Prostate gland (tissue), 2 donors: ENCODE data around the gene SH3PXD2A. TPM values are rescaled to one million over a fixed set of nuclear protein-coding genes. Genes with fewer than 3 reads are reported as not detected.

Experiments
- DNase-seq: peaks from one replicate; pipeline ENCODE4 v3.0.0-alpha.2; 2019; ENCODE audit warnings: low spot score
- H3K27ac ChIP-seq, 2 donors: fragments of 200-600 bp; sonication (generic); 2 replicates each; pipeline ENCODE4 v1.5.1; 2017 to 2019
- H3K27me3 ChIP-seq: fragments of 200-600 bp; sonication (generic); replicated peaks from 2 replicates; pipeline ENCODE4 v1.5.1; 2019; ENCODE audit not compliant: insufficient read depth
- H3K36me3 ChIP-seq, 2 donors: fragments of 200-600 bp; sonication (generic); 1 replicate in 1 of 2; 2 replicates in 1 of 2; pipeline versions ENCODE4 v1.5.1 to v1.8.1; 2017 to 2019
- H3K4me1 ChIP-seq: fragments of 200-600 bp; sonication (generic); replicated peaks from 2 replicates; pipeline ENCODE4 v1.5.1; 2019
- H3K4me3 ChIP-seq, 2 donors: fragments of 200-600 bp; sonication (generic); 2 replicates each; pipeline ENCODE4 v1.5.1; 2017 to 2019
- H3K9me3 ChIP-seq: fragments of 200-600 bp; sonication (generic); 2 replicates; pipeline ENCODE4 v1.5.1; 2017
- CTCF ChIP-seq, 4 experiments: fragments of 200-600 bp in 2 of 4; fragments of 450-650 bp in 2 of 4; sonication (generic) in 2 of 4; IDR thresholded peaks; 1 replicate in 3 of 4; 2 replicates in 1 of 4; pipeline ENCODE4 v1.5.1; 2016 to 2019; ENCODE audit warnings: antibody characterized with exemption in 4 of 4, mild to moderate bottlenecking in 2 of 4, moderate library complexity in 2 of 4
- POLR2A ChIP-seq: fragments of 450-650 bp; IDR thresholded peaks from one replicate; pipeline ENCODE4 v1.6.1; 2016; ENCODE audit warnings: antibody characterized with exemption, mild to moderate bottlenecking
- POLR2AphosphoS5 ChIP-seq: sonication (generic); formaldehyde crosslinking; IDR thresholded peaks from one replicate; pipeline ENCODE4 v1.6.1; 2017; ENCODE audit warnings: antibody characterized with exemption
- WGBS: methylation state at CpG from one replicate; pipeline ENCODE4 v1.1.5; 2018; 5-methylcytosine and 5-hydroxymethylcytosine counted together
- intact Hi-C: fragments of 100-400 bp; cut with DNase I; formaldehyde crosslinking; loops from one replicate; pipeline ENCODE4 v1.14.2; 2022
- total RNA-seq, 2 donors: library from RNA; depleted of rRNA; stranded (reverse); fragments of >200 nt; gene quantifications; one replicate each; pipeline ENCODE4 v1.1.0, GENCODE V29; 2016

Gene SH3PXD2A
- total RNA-seq, 2 donors from 2014 or later, result 14.2 to 26.4 TPM

DNA sequence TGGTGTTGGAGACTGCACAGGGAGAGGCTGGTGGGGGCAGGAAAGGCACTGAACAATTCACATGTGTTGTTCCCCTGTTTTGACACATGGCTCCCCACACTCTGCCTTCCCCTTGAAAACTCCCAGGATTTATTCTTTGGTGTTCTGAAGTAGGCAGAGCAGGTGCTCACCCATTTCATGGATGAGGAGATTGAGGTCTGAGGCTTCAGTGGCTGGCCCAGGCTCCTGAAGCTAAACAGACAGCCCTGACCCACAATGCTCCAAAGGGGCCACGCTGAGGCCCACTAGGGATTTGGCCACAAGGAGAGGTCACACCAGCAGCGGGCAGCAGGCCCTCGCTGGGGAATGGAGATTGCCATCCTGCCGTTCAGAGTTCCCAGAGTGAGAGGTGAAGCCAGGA, 157.6 kb downstream of the SH3PXD2A start:
- TF ChIP-seq CTCF (IDR thresholded peaks at IDR 0.05) (no peak), POLR2A (no peak), POLR2AphosphoS5 (no peak)
- WGBS, result 84% methylated on average over 4 of the region's 4 CpGs
- Histone ChIP-seq H3K27ac (no peak overlapping the region), H3K27me3 (no peaks in the 10 kb centered on the region), H3K9me3 (no peaks in the 10 kb centered on the region), H3K4me1 (no peaks in the 10 kb centered on the region), H3K4me3 (no peak overlapping the region), H3K36me3 (no peaks in the 10 kb centered on the region)
- intact Hi-C loops, result no loop called here
- no peak for DNase-seq

- no peak for TF ChIP-seq POLR2AphosphoS5
- peak in 1 of 4 experiments; percentile 10 for TF ChIP-seq CTCF (IDR thresholded peaks at IDR 0.05)
- H3K36me3 ChIP-seq, result no peaks in the 10 kb centered on the region
- 53% methylated on average over 10 of the region's 10 CpGs for WGBS
- no peak overlapping the region for H3K4me3 ChIP-seq
- H3K9me3 ChIP-seq, result no peaks in the 10 kb centered on the region
- intact Hi-C loops, result no loop called here
- no peak overlapping the region for H3K27ac ChIP-seq
- H3K4me1 ChIP-seq, result no peaks in the 10 kb centered on the region
- DNase-seq, result no peak
- no peaks in the 10 kb centered on the region for H3K27me3 ChIP-seq
These were observed 158.8 kb downstream of the SH3PXD2A start for GRCh38 chr10:103696411-103697145.

GRCh38 chr10:103696094-103696410, 159.3 kb downstream of the SH3PXD2A start:
- DNase-seq, result no peak
- Histone ChIP-seq H3K4me1 (no peaks in the 10 kb centered on the region), H3K36me3 (no peaks in the 10 kb centered on the region), H3K9me3 (no peaks in the 10 kb centered on the region), H3K4me3 (no peak overlapping the region), H3K27ac (no peak overlapping the region), H3K27me3 (no peaks in the 10 kb centered on the region)
- intact Hi-C loops, result no loop called here
- WGBS, result 91% methylated on average over 5 of the region's 5 CpGs
- TF ChIP-seq POLR2AphosphoS5, result no peak
- no peak for TF ChIP-seq CTCF (IDR thresholded peaks at IDR 0.05)
- TF ChIP-seq POLR2A, result no peak

- intact Hi-C loops, result no loop called here
- DNase-seq, result no peak
- H3K4me1 ChIP-seq, result no peaks in the 10 kb centered on the region
- WGBS, result 77% methylated on average over 4 of the region's 4 CpGs
- H3K4me3 ChIP-seq, result no peak overlapping the region
- TF ChIP-seq CTCF (IDR thresholded peaks at IDR 0.05) (no peak), POLR2AphosphoS5 (no peak), POLR2A (no peak)
- no peak overlapping the region for H3K27ac ChIP-seq
- H3K27me3 ChIP-seq, result no peaks in the 10 kb centered on the region
- H3K9me3 ChIP-seq, result no peaks in the 10 kb centered on the region
- no peaks in the 10 kb centered on the region for H3K36me3 ChIP-seq
These were observed 159.8 kb downstream of the SH3PXD2A start for GRCh38 chr10:103695584-103696005.

DNA sequence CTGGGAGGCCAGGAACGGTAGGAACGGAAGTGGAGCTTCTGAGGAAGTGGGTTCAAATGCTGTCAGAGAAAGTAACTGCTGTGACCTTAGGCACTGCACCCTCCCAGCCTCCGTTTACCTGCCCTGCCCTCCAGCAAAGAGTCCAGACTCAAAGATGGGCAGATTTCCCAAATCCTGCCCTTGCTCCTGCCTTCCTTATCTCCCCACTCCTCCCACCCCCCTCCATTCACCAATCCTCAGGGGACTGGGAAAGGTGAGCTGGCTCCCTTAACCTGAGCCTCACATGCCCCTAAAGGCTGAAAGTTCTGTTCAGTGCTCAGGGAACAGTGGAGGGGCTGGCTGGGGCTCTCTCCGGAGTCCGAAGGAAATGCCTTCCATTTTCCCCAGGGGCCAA, 161.6 kb downstream of the SH3PXD2A start:
- Histone ChIP-seq H3K4me1 (no peaks in the 10 kb centered on the region), H3K9me3 (no peaks in the 10 kb centered on the region), H3K27me3 (no peaks in the 10 kb centered on the region), H3K27ac (no peak overlapping the region), H3K36me3 (no peaks in the 10 kb centered on the region), H3K4me3 (no peak overlapping the region)
- TF ChIP-seq CTCF (IDR thresholded peaks at IDR 0.05), result no peak
- TF ChIP-seq POLR2A, result no peak
- no peak for TF ChIP-seq POLR2AphosphoS5
- no peak for DNase-seq
- 58% methylated on average over 5 of the region's 5 CpGs for WGBS
- intact Hi-C loops, result no loop called here
